Left lobe of liver (tissue), 2 donors: ENCODE measurements around the gene MDP1. TPM values are rescaled to one million over a fixed set of nuclear protein-coding genes. Genes with fewer than 3 reads are reported as not detected.
"Not testable (repeated sequence)": the region's sequence is repeated elsewhere in the genome, so short reads cannot be mapped to it uniquely, and the experiment has no call there.

Experiments
- ATAC-seq: fragments of 200-7000 bp; cut with Tn5 transposase; one replicate; pipeline ENCODE4 v1.9.1; 2020; ENCODE audit warnings: mild to moderate bottlenecking, moderate library complexity
- DNase-seq: peaks from one replicate; pipeline ENCODE4 v3.0.0-alpha.2; 2020; ENCODE audit warnings: low spot score
- total RNA-seq: library from RNA; stranded (reverse); gene quantifications from one replicate; pipeline ENCODE4 v1.2.1, GENCODE V29; 2021
- donor health status: DM: no; HTN: no; CAD: no; lungs with moderate emphysema.
- donor health status: DM: no; HTN: yes; CAD: no.

Gene MDP1
- total RNA-seq, 1 donor from 2014 or later = 5.0 TPM

DNA sequence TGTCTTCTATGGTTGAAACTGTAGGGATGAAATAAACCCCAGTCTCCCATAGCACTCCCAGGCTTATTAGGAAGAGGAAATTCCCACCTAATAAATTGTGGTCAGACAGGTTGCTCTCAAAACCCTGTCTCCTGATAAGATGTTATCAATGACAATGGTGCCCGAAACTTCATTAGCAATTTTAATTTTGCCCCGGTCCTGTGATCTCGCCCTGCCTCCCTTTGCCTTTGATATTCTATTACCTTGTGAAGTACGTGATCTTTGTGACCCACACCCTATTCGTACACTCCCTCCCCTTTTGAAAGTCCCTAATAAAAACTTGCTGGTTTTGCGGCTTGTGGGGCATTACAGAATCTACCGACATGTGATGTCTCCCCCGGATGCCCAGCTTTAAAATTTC lies 13.3 kb downstream of the MDP1 start:
- ATAC-seq = not testable (repeated sequence)
- DNase-seq = peak; percentile 2

- peak; percentile 9 for ATAC-seq
- no peak for DNase-seq
These were observed 16.9 kb downstream of the MDP1 start for GRCh38 chr14:24198814-24199524.

GRCh38 chr14:24197056-24197450 lies 18.8 kb downstream of the MDP1 start:
- DNase-seq = no peak

GRCh38 chr14:24196071-24197055 lies 19.5 kb downstream of the MDP1 start:
- DNase-seq (no peak), ATAC-seq (peak; percentile 41)

More at GRCh38 chr14:24197056-24197450, 18.8 kb downstream of the MDP1 start:
- no peak for ATAC-seq

- peak; percentile 93 for ATAC-seq
- DNase-seq = peak; percentile 87
These were observed 20.4 kb downstream of the MDP1 start, which contains the start of gene TM9SF1 for GRCh38 chr14:24195186-24196070. Gene TM9SF1 (minus strand): TSS chr14:24195441. CDS start chr14:24195019, 422 bp downstream.

DNA sequence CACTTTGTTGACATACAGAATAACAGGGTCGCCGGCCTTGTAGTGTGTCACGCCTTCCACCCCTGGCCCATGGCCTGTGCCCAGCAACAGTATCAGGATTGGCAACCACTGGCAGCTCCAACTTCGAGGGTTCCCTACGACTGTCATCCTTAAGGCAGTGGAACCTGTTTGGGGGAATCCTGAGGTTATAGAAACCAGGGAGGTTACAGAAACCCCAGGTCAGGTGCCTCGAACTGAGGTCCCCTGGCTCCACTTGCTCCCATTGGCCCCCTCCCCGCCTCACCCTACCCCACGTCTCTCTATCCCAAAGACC lies 21.0 kb downstream of the MDP1 start:
- DNase-seq (no peak), ATAC-seq (no peak)

DNA sequence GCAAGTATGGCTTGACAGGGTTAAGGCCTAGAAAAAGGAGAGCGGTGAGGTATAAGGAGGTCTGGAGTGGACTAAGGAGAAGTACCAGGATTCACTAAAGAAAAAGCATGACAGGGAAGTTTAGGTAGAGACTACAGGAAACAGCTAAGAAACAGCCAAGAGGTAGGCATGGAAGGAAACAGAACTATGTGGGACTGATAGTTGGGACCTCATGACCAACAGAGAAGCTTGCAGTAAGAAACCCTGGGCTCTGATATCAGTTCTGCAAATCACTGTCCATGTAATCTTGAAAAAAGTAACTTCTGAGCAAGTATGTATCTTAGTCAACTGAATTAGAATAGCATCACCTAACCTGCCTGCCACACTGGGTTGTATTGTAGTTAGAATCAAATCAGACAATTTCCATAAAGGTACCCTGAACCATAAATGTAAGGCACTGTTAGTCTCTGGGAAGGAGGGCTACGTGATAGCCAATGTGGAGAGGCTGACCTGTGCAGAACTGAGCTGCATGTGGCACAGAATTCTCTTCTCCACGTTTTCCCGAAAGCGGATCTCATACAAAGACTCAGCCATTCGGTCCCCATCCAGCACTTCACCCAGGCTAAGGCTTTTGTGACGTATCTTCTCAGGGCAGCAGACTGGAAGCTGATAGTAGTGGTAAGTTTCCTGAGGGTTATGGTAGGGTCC lies 21.5 kb downstream of the MDP1 start:
- no peak for ATAC-seq

DNA sequence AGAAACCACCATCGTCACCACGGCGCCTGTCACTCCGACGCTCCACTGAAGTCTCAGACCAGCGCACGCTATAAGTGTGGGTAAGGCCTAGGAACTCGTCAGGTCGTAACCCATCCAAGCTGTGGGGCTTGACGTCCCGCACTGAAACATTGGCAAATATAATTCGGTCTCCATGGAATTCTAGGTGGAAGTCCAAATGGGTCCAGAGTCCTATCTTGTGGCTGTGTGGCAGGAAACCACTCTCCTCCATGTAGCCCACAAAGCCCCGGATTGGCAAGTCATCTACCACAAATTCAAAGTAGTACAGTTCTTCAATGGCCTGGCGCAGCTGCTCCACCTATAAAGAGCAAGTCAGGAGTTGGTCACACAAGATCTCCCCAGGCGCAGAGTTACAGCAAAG lies 22.9 kb downstream of the MDP1 start:
- DNase-seq (no peak), ATAC-seq (no peak)

More for the DNA sequence above, 21.5 kb downstream of the MDP1 start:
- DNase-seq = no peak

DNA sequence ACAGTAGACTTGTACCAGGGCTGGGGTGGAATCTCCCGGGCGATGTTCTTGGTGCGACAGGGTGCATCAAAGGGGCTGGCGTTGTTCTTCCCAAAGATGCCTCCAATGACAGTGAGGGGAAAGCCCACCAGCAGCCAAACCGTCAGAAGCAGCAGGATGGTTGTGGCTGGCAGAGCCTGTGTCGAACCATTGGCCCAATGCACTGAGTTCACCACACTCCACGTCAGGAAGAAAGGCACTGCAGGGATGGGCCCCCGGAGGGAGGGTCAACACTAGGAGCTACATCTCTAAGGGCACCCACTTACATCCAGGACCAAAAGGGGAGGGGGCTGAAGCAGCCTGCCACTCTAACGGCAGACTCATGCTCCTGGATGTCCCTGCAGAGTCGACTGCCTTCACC lies 25.4 kb downstream of the MDP1 start:
- DNase-seq (no peak), ATAC-seq (no peak)

DNA sequence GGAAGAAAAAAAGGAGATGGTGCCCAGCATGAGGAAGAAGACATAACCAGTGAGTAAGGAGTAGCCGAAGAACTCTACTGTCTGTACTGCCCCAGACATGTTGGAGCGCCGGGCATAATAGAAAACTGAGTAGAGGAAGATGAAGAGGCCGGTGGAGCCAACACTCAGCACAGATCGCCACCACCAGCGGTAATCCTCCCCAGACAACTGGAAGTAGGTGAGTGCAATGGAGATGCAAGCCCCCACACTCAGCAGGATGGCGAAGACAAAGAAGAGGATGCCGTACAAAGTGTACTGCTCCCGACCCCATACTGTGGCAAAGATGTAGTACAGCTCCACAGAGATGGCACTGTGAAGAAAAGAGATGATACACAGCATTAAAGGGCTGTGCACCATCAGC lies 26.4 kb downstream of the MDP1 start:
- no peak for ATAC-seq
- no peak for DNase-seq

- no peak for ATAC-seq
These were observed 26.8 kb downstream of the MDP1 start for GRCh38 chr14:24189059-24189375.

DNA sequence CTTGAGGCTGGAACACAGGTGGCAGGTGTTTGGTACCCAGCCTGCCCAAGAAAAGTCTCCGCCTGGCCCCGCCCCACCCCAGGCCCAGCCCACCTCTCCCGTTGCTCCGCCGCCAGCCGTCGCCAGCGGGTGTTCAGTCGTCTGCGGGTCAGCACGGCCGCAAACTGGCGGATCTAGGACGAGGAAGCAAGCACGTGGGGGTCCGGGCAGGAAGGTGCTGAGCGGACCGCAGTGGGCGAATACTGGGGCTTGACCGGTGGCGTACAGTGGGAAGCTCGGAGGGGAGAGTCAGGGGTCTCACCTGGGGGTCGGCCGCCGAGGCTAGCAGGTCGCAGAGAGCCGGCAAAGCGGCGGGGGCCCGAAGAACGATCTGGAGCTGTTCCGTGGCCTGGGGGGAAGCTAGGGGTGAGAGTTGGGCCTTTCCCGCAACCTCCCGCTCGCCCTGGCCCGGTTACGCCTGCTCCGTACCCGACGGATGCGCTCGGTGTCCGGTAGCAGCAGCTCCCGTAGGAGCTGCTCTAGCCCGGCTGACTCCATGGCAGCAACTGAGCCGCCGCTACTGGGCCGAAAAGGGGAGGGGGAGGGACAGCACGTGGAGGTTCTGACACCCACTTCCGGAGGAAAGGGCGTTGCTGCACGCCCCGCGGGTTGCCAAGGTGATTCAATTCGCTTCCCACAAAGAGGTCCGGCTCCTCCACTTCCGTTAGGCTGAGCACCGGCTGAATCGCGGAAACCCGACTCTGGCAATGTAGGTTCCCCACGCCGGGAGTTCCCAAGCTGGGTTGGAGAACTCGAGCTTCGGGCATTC lies 27.4 kb downstream of the MDP1 start, which contains the start of gene IPO4:
TSS of gene IPO4 (minus strand) at position 566 of the 808 bp plus-strand sequence. CDS start at position 537, 29 bp downstream.
- peak; percentile 95 for ATAC-seq

More at GRCh38 chr14:24189059-24189375, 26.8 kb downstream of the MDP1 start:
- DNase-seq = no peak

GRCh38 chr14:24187539-24187915 lies 28.3 kb downstream of the MDP1 start:
- ATAC-seq = no peak
- DNase-seq = no peak

More for the DNA sequence above, 27.4 kb downstream of the MDP1 start, which contains the start of gene IPO4:
- DNase-seq = peak; percentile 96

- DNase-seq = no peak
- ATAC-seq = no peak
These were observed 28.9 kb downstream of the MDP1 start for GRCh38 chr14:24186831-24187538.

- ATAC-seq = no peak
- no peak for DNase-seq
These were observed 30.1 kb downstream of the MDP1 start for GRCh38 chr14:24185741-24186140.

DNA sequence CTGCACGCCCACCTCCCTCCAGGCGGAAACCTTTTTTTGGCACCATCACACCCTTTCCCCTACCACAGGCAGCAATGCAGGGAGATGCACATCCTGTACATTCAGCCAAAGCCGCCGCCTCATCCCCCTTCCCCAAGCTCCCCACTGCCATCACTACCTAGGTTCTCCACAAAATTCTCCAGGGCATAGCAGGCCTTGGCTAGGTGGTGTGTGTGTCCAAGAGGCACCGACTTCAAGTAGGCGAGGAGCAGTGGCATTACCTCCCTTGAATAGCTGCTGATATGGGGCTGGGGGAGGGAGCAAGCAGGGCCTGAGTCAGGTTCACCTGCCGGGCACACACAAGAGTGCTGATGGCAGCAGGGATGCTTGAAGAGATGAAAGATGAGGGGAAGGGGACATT lies 30.8 kb downstream of the MDP1 start:
- ATAC-seq (no peak), DNase-seq (no peak)

GRCh38 chr14:24184104-24184970 lies 31.5 kb downstream of the MDP1 start:
- DNase-seq = no peak
- ATAC-seq = no peak

DNA sequence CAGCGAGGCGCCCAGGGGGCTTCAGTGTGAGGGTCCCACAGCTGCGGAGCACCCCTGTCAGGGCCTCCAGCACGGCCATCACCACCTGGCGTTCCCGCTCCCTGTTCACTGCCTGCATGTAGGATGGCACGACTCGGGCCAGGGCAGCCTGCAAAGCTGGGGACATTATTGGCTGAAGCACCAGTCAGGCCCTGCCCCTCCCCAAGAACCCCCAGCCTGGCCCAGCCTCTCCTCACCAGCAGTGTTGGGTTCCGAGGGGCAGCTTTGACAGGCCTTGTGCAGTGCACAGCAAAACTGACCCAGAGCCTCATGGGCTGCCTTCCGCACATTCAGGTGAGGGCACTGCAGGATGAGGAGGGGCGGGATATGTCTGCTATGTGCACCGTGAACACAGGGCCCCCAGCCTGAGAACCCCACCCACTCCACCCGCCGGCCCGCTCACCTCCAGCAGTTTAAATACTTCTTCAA lies 32.8 kb downstream of the MDP1 start:
- no peak for DNase-seq
- ATAC-seq = no peak
